Parathyroid adenoma (tissue), 2 donors: ENCODE results near the gene GLI3.

ENCODE experiments used
- H2AFZ ChIP-seq: fragments of 300-600 bp; sonication (generic); one replicate; pipeline ENCODE4 v1.7.0; 2017; ENCODE audit warnings: antibody characterized with exemption, mild to moderate bottlenecking
- H3K27ac ChIP-seq: fragments of 300-600 bp; sonication (generic); one replicate; pipeline ENCODE4 v1.7.0; 2017
- H3K27me3 ChIP-seq: fragments of 300-600 bp; sonication (generic); one replicate; pipeline ENCODE4 v1.7.0; 2017; ENCODE audit warnings: low read length; ENCODE audit not compliant: control insufficient read depth, insufficient read depth
- H3K36me3 ChIP-seq: fragments of 300-600 bp; sonication (generic); one replicate; pipeline ENCODE4 v1.7.0; 2017; ENCODE audit warnings: low read length; ENCODE audit not compliant: control insufficient read depth, insufficient read depth
- H3K4me1 ChIP-seq: fragments of 300-600 bp; sonication (generic); one replicate; pipeline ENCODE4 v1.7.0; 2017; ENCODE audit warnings: control low read depth
- H3K4me2 ChIP-seq: fragments of 300-600 bp; sonication (generic); one replicate; pipeline ENCODE4 v1.7.0; 2017; ENCODE audit warnings: low read length
- H3K4me3 ChIP-seq: fragments of 300-600 bp; sonication (generic); one replicate; pipeline ENCODE4 v1.7.0; 2017; ENCODE audit warnings: low read depth, low read length
- H3K79me2 ChIP-seq: fragments of 300-600 bp; sonication (generic); one replicate; pipeline ENCODE4 v1.7.0; 2017; ENCODE audit warnings: control low read depth
- H3K9ac ChIP-seq: fragments of 300-600 bp; sonication (generic); one replicate; pipeline ENCODE4 v1.7.0; 2017; ENCODE audit warnings: mild to moderate bottlenecking
- H3K9me3 ChIP-seq: fragments of 300-600 bp; sonication (generic); one replicate; pipeline ENCODE4 v1.7.0; 2017; ENCODE audit warnings: low read length; ENCODE audit not compliant: control insufficient read depth
- CTCF ChIP-seq: fragments of 300-600 bp; sonication (generic); IDR thresholded peaks from one replicate; pipeline ENCODE4 v1.7.0; 2017; ENCODE audit warnings: antibody characterized with exemption, mild to moderate bottlenecking
- donor health status: primary hyperparathyroidism.

Gene GLI3

GRCh38 chr7:42071372-42072261, 165.4 kb downstream of the GLI3 start:
- Histone ChIP-seq H3K4me3 (no peak overlapping the region), H3K27ac (no peak overlapping the region), H2AFZ (no peak overlapping the region), H3K4me2 (no peak overlapping the region), H3K4me1 (no peaks in the 10 kb centered on the region), H3K27me3 (no peaks in the 10 kb centered on the region), H3K9ac (no peak overlapping the region), H3K79me2 (no peaks in the 10 kb centered on the region), H3K9me3 (no peaks in the 10 kb centered on the region), H3K36me3 (no peaks in the 10 kb centered on the region)
- TF ChIP-seq CTCF, result no peak

- no peak overlapping the region for H3K4me3 ChIP-seq
- H3K4me2 ChIP-seq, result no peak overlapping the region
- no peaks in the 10 kb centered on the region for H3K9me3 ChIP-seq
- H3K36me3 ChIP-seq, result no peaks in the 10 kb centered on the region
- H3K79me2 ChIP-seq, result no peaks in the 10 kb centered on the region
- H3K27ac ChIP-seq, result no peak overlapping the region
- no peaks in the 10 kb centered on the region for H3K4me1 ChIP-seq
- H2AFZ ChIP-seq, result no peak overlapping the region
- no peak for TF ChIP-seq CTCF
- H3K27me3 ChIP-seq, result no peaks in the 10 kb centered on the region
- no peak overlapping the region for H3K9ac ChIP-seq
Observed at GRCh38 chr7:42070068-42070467, 166.9 kb downstream of the GLI3 start.

GRCh38 chr7:42069590-42069989, 167.4 kb downstream of the GLI3 start:
- Histone ChIP-seq H3K79me2 (no peaks in the 10 kb centered on the region), H3K4me3 (no peak overlapping the region), H3K4me2 (no peak overlapping the region), H3K4me1 (no peaks in the 10 kb centered on the region), H3K27ac (no peak overlapping the region), H3K27me3 (no peaks in the 10 kb centered on the region), H3K36me3 (no peaks in the 10 kb centered on the region), H3K9me3 (no peaks in the 10 kb centered on the region), H3K9ac (no peak overlapping the region), H2AFZ (no peak overlapping the region)
- no peak for TF ChIP-seq CTCF

GRCh38 chr7:42068554-42069280, 168.3 kb downstream of the GLI3 start:
- H3K27ac ChIP-seq, result no peak overlapping the region
- no peak overlapping the region for H3K9ac ChIP-seq
- no peak overlapping the region for H3K4me3 ChIP-seq
- H2AFZ ChIP-seq, result no peak overlapping the region
- H3K79me2 ChIP-seq, result no peaks in the 10 kb centered on the region
- TF ChIP-seq CTCF, result no peak
- H3K36me3 ChIP-seq, result no peaks in the 10 kb centered on the region
- H3K4me1 ChIP-seq, result no peaks in the 10 kb centered on the region
- no peak overlapping the region for H3K4me2 ChIP-seq
- no peaks in the 10 kb centered on the region for H3K9me3 ChIP-seq
- no peaks in the 10 kb centered on the region for H3K27me3 ChIP-seq
